HUDEP-2 (cell line): Measurements from ENCODE around the gene MPP2.
"Not testable (repeated sequence)": the region's sequence is repeated elsewhere in the genome, so short reads cannot be mapped to it uniquely, and the experiment has no call there.

Experiments used
- DNase-seq, 76 experiments: peaks; one replicate each; lab custom pipeline; 2025; ENCODE audit not compliant: unreplicated experiment in 76 of 76; lab: John Stamatoyannopoulos, UW

The MPP2 gene

GRCh38 chr17:43852571-43852970, 54.8 kb downstream of the MPP2 start:
- DNase-seq, result no peak

GRCh38 chr17:43849116-43849515, 58.2 kb downstream of the MPP2 start:
- no peak for DNase-seq

- DNase-seq, result no peak
Observed at GRCh38 chr17:43848601-43849000, 58.7 kb downstream of the MPP2 start.

- no peak for DNase-seq
Observed at GRCh38 chr17:43846963-43847371, 60.4 kb downstream of the MPP2 start, which contains the start of gene CD300LG. Gene CD300LG, plus strand, starts transcription at chr17:43847176. Its CDS starts 41 bp downstream, at chr17:43847217.

GRCh38 chr17:43846221-43846712, 61.1 kb downstream of the MPP2 start:
- DNase-seq, result peak in 64 of 76 experiments; percentile 6 to 84 (median 56)

GRCh38 chr17:43845766-43846165, 61.6 kb downstream of the MPP2 start:
- no peak for DNase-seq

- no peak for DNase-seq
Observed at GRCh38 chr17:43844241-43844640, 63.1 kb downstream of the MPP2 start.

- DNase-seq, result no peak
Observed at GRCh38 chr17:43842975-43843325, 64.4 kb downstream of the MPP2 start.

- not testable (repeated sequence) for DNase-seq
Observed at GRCh38 chr17:43842091-43842974, 65.0 kb downstream of the MPP2 start.

GRCh38 chr17:43841282-43841681, 66.1 kb downstream of the MPP2 start:
- DNase-seq, result no peak

- DNase-seq, result no peak
Observed at GRCh38 chr17:43840814-43841213, 66.5 kb downstream of the MPP2 start.

- no peak for DNase-seq
Observed at GRCh38 chr17:43839670-43840108, 67.6 kb downstream of the MPP2 start.

- DNase-seq, result no peak
Observed at GRCh38 chr17:43834106-43834505, 73.2 kb downstream of the MPP2 start.

- DNase-seq, result peak in 41 of 76 experiments; percentile 5 to 65 (median 32)
Observed at GRCh38 chr17:43832976-43833829, 74.1 kb downstream of the MPP2 start, which contains the start of gene MPP3. Gene MPP3, minus strand, starts transcription at chr17:43833146. Its CDS starts 1,240 bp downstream, at chr17:43831906.

GRCh38 chr17:43832168-43832975, 75.0 kb downstream of the MPP2 start:
- DNase-seq, result peak in 1 of 76 experiments; percentile 4

GRCh38 chr17:43831633-43832032, 75.7 kb downstream of the MPP2 start:
- DNase-seq, result no peak

- DNase-seq, result no peak
Observed at GRCh38 chr17:43830510-43831140, 76.7 kb downstream of the MPP2 start.

GRCh38 chr17:43829738-43830137, 77.6 kb downstream of the MPP2 start:
- no peak for DNase-seq

- DNase-seq, result no peak
Observed at GRCh38 chr17:43827596-43827995, 79.7 kb downstream of the MPP2 start.

GRCh38 chr17:43826206-43826605, 81.1 kb downstream of the MPP2 start:
- DNase-seq, result no peak
